HL-60 (cell line): ENCODE results near the gene TRIM14.
A peak's percentile ranks its signal among the peaks of the same experiment; 100 is the strongest.

Source experiments
- CTCF ChIP-seq: IDR thresholded peaks from one replicate; pipeline ENCODE4 v1.5.1; 2011; ENCODE audit warnings: low read length, control low read depth, inconsistent platforms; ENCODE audit not compliant: insufficient read depth
- POLR2AphosphoS5 ChIP-seq: IDR thresholded peaks from 2 replicates; pipeline ENCODE4 v1.6.1; 2012; ENCODE audit warnings: low read depth
- SPI1 ChIP-seq: IDR thresholded peaks from 2 replicates; pipeline ENCODE4 v1.6.1; 2012; ENCODE audit warnings: low read depth, mild to moderate bottlenecking, borderline replicate concordance

GRCh38 chr9:98056269-98057137 lies 62.5 kb downstream of the TRIM14 start, which contains the start of gene NANS:
- TF ChIP-seq CTCF (no peak), POLR2AphosphoS5 (peak; percentile 91), SPI1 (peak; percentile 79; the same call in 1 of the 2 replicates)
